C4-2B (cell line): Measurements from ENCODE around the gene PKD2L2.
A peak's percentile ranks its signal among the peaks of the same experiment; 100 is the strongest.

Source experiments
- H3K27ac ChIP-seq: fragments of 450-650 bp; 2 replicates; pipeline ENCODE4 v1.5.1; 2017
- ZFX ChIP-seq: fragments of 450-650 bp; IDR thresholded peaks from 2 replicates; pipeline ENCODE4 v1.6.1; 2017
- TF ChIP-seq, protein P1 (sequence below): fragments of 450-650 bp; conservative IDR thresholded peaks from 2 replicates; pipeline ENCODE4 v1.5.1; 2017; ENCODE audit warnings: mild to moderate bottlenecking

PKD2L2 gene

DNA sequence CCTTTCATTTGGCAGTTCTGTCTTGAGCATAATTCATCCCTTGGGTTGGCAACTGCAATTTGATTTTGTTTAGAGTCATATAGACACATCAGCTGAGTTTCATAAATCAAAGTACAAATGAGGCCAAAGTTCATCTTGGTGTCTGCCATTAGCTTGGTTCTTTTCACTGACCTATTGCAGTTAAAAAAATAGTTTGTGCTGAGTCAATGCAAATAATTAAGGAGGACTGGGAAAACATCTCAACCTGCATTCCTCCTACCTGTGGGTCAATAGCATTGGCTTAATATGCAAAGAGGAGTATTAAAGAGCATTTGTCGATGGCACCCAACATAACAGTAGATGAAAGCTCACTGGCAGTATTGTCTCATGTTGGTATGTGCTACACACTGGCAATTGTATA is 1.6 kb downstream of the PKD2L2 start:
- TF ChIP-seq ZFX = no peak
- TF ChIP-seq, protein P1, sequence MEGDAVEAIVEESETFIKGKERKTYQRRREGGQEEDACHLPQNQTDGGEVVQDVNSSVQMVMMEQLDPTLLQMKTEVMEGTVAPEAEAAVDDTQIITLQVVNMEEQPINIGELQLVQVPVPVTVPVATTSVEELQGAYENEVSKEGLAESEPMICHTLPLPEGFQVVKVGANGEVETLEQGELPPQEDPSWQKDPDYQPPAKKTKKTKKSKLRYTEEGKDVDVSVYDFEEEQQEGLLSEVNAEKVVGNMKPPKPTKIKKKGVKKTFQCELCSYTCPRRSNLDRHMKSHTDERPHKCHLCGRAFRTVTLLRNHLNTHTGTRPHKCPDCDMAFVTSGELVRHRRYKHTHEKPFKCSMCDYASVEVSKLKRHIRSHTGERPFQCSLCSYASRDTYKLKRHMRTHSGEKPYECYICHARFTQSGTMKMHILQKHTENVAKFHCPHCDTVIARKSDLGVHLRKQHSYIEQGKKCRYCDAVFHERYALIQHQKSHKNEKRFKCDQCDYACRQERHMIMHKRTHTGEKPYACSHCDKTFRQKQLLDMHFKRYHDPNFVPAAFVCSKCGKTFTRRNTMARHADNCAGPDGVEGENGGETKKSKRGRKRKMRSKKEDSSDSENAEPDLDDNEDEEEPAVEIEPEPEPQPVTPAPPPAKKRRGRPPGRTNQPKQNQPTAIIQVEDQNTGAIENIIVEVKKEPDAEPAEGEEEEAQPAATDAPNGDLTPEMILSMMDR = no peak

DNA sequence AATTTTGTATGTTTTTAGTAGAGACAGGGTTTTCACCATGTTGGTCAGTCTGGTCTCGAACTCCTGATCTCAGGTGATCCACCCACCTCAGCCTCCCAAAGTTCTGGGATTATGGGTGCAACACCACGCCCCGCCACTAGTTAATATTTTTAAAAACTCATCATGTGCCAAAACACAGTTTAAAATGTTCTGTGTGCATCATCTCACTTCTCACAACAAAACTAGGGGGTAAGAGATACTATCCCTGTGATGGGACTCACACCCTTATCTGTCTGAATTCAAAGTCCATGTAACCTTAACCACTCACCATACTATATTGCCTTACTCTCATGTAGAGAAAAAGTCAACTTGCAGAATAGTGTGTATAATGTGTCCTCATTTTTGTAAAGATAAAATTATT is 2.6 kb downstream of the PKD2L2 start:
- TF ChIP-seq, protein P1 = peak; percentile 33; the same call in 1 of the 2 replicates
- TF ChIP-seq ZFX = no peak
- no peak overlapping the region for H3K27ac ChIP-seq

More for the DNA sequence above, 1.6 kb downstream of the PKD2L2 start:
- no peak overlapping the region for H3K27ac ChIP-seq

DNA sequence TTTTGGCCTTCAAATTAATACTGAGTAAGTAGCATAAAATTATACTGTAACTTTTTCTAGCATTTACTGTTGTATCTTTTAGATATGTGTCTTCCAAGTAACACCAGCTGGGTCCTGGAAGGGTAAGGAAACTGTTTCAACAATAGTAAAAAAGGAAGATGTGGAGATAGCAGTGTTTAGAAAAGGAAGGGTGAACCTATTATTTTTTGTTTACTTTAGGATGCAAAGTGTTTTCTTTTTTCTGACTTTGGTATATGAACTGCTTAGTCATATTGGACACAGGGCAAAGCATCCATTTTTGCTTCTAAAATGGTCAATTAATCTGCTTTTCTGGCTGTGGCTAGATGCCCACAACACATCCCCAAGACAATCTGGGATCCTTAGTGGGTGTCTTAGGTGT is 5.3 kb downstream of the PKD2L2 start:
- TF ChIP-seq ZFX = no peak
- TF ChIP-seq, protein P1 = no peak

DNA sequence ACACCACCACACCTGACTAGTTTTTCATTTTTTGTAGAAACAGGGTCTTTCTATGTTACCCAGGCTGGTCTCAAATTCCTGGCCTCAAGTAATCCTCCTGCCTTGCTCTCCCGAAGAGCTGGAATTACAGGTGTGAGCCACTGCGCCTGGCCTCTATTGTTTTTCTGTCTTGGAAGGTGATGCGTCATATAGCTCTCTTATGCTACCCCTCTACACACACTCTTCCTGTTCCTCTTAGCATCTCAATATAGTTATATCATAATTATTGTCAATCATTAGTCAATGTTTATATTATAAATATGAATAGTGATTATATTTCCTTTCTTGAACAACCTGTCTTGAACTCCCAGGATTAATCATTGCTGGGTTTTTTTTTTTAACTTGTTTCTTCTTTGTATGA is 7.3 kb downstream of the PKD2L2 start:
- no peak for TF ChIP-seq ZFX
- TF ChIP-seq, protein P1 = no peak
- no peak overlapping the region for H3K27ac ChIP-seq

More for the DNA sequence above, 5.3 kb downstream of the PKD2L2 start:
- H3K27ac ChIP-seq = peak overlapping the region; percentile 68; the same call in 1 of the 2 replicates

DNA sequence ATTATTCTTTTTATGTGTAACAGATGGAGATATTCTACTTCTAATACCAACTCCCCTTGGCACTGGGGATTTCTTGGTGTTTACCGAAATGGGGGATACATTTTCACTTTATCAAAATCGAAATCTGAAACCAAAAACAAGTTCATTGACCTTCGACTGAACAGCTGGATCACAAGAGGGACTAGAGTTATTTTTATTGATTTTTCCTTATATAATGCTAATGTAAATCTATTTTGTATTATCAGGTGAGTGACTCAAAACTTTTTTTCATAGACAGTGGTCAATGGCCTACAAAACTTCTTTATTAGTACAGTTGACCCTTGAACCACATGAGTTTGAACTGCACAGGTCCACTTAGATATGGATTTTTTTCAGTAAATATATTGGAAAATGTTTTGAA is 10.2 kb downstream of the PKD2L2 start:
- H3K27ac ChIP-seq = peak overlapping the region; percentile 26; the same call in 1 of the 2 replicates
- TF ChIP-seq ZFX = no peak

DNA sequence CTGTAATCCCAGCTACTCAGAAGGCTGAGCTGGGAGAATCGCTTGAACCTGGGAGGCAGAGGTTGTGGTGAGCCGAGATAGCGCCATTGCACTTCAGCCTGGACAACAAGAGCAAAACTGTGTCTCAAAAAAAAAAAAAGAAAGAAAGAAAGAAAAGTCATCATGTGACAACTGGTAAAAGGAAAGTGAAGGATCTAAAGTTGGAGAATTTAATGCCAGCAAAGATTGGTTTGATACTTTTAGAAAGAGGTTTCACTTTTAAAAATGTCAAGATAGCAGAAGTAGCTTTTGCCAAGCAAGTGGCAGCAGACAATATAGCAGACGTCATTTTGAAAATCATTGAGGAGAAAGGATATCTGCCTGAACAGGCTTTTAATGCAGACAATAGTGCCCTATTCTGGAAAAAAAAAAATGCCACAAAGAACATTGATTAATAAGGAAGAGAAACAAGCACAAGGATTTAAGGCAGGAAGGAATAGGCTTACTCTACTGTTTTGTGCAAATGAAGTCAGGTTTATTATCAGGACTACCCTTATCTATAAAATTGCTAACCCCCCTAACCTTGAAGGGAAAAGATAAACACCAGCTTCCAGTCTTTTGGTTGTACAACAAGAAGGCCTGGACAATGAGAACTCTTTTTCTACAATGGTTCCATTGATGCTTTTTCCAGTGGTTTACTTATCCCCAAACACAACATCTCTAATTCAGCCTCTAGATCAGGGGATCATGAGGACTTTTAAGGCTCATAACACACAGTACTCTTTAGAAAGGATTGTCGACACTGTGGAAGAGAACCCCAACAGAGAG is 12.0 kb downstream of the PKD2L2 start:
- no peak for TF ChIP-seq ZFX
- TF ChIP-seq, protein P1 = no peak
- H3K27ac ChIP-seq = no peak overlapping the region

DNA sequence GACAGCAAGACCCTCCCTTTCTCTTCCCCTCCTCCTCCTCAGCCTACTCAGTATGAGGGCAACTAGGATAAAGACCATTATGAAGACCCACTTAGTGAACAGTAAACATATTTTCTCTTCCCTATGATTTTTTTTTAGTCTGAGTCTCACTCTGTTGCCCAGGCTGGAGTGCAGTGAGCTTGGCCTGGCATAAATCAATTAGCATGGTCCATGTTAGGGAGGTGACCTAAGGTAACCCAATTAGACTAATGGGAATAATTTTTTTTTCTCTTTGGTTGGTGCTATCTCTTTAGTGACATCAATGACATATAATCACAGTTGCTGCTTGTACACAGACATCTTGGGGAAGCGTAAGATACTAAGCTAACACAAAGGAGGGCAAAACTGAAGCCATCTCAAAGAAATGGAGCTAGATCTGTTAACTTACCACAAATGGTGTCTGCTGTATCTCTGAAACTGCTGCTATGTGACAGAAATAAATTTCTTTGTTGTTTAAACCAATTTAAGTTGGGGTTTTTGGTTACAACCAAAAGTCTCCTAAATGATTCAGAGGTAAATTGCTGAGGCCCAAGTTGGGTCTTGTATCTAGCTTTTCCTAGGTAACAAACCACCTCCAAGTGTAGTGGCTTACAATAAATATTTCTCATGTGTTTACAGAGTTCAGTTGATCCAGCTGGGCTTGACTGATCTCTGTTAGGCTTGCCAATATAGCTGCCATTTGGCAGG is 13.3 kb downstream of the PKD2L2 start:
- H3K27ac ChIP-seq = no peak overlapping the region
- no peak for TF ChIP-seq ZFX
- TF ChIP-seq, protein P1 = no peak
